GM18907 (cell line): Measurements from ENCODE around the gene HOXA9.

Experiments
- ATAC-seq: cut with Tn5 transposase; IDR thresholded peaks from one replicate; pipeline ENCODE4 v1.9.1; 2021; ENCODE audit warnings: mild to moderate bottlenecking, moderate library complexity; ENCODE audit not compliant: unreplicated experiment

Gene HOXA9

DNA sequence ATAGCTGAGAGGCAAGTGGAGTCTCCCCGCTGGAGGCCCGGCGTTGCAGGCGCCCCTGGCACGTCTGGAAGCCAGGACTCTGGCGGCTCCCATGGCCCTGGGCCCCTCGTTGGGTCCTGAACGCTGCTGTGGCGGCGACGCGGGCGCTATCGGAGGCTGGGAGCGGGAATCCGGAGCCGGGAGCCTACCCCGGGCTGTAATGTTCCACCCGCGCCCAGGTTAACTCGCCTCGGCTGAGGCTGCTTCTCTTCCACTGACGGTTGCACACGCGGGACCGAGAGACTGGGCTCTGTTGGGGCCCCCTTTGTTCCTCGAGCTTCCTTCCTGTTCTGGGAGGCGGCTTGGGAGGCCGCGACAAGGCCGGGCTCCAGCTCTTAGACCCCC is 20.6 kb downstream of the HOXA9 start:
- no peak for ATAC-seq

DNA sequence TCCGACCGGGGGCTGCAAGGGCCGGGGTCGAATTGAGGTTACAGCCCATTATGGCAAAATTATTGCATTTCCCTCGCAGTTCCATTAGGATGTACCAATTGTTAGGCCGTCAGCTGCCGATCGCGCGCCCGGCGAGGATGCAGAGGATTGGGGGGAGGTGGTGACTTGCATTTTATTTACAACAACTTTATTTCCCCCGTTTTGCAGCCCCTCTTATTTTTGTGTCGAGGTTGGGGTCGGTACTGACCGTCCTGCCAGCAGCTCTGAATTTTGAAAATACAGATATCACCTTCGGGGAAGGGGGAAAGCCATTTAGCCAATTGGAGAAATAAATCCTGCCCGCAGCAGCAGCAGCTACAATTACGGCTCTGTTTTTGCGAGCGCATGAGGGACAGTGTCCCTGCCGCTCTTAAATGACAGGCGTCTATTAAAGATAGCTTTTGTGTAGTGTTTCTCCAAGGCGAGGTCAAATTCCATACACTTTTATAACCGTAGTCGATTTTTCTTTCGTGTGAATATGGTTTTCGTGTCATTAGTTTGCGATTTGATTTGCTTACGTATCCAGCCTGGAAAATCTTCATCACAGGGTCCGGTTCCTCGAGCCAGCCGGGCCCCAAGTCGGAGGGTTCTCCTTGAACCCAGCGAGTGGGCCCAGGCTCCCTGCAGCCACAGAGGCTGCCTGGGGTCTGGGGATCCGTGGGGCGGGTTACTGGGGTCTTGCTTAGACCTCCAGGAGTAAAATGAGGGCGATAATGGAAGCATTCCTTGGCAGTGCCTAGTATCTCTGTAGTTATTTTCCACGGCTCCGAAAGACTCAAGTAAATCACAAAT is 21.2 kb downstream of the HOXA9 start:
- ATAC-seq, result no peak

DNA sequence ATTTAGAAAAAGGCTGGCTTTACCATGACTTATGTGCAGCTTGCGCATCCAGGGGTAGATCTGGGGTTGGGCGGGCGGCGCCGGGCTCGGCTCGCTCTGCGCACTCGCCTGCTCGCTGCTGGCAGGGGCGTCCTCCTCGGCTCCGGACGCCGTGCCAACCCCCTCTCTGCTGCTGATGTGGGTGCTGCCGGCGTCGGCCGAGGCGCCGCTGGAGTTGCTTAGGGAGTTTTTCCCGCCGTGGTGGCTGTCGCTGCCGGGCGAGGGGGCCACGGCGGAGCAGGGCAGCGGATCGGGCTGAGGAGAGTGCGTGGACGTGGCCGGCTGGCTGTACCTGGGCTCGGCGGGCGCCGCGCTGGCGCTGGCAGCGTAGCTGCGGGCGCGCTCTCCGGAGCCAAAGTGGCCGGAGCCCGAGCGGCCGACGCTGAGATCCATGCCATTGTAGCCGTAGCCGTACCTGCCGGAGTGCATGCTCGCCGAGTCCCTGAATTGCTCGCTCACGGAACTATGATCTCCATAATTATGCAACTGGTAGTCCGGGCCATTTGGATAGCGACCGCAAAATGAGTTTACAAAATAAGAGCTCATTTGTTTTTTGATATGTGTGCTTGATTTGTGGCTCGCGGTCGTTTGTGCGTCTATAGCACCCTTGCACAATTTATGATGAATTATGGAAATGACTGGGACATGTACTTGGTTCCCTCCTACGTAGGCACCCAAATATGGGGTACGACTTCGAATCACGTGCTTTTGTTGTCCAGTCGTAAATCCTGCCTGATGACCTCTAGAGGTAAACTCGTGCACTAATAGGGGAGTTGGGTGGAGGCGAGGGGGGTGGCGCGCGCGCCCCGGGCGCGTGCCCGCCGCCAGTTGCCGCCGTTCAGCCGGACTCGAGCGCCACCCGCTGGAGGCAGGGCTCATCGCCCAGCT is 22.1 kb downstream of the HOXA9 start, which contains the start of gene HOXA5:
TSS of gene HOXA5 (minus strand) at position 659 of the 927 bp plus-strand sequence. CDS start at position 585, 74 bp downstream.
- no peak for ATAC-seq

DNA sequence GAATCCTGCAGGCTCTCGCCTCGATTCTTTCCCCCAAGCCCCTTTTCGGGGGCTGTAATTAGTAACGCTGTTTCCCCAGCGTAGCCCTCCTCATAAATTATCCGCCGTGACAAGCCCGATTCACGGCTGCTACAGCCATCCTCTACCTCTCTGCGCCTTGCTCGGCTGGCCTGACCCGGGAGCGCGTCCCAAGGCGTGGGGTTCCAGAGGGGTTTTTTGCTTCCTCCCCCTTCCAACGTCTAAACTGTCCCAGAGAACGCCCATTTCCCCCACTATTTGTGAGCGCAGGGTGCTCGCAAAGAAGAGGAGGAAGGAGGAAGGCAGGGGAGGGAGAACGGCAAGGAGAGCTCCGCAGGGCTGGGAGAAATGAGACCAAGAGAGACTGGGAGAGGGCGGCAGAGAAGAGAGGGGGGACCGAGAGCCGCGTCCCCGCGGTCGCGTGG is 22.7 kb downstream of the HOXA9 start:
- no peak for ATAC-seq

DNA sequence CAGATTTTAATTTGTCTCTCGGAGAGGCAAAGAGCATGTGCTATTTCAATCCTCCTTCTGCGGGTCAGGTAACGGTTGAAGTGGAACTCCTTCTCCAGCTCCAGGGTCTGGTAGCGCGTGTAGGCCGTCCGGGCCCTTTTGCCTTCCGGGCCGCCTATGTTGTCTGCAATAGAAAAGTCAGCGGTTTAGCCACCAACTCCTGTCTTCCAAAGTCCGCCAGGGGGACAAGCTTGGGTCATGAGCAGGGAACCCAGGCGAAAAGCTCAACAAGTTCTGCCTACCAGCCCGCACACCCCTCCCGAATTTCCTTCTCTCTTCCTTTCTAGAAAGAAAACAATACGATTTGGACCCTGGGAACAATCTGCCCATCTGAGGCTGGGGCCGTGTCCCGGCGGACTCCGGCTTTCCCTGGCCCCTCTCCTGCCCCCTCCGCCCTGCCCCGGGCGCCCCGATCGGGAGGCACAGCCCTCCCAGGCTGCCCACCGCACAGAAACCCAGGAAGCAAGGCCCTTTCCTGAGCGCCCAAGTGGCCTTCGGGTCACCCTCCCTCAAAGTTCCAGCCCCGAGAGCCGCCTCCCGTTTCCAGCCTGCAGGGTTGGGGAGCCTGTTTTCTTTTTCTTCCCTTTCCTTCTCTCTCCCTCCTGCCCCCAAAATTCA is 23.3 kb downstream of the HOXA9 start:
- no peak for ATAC-seq

DNA sequence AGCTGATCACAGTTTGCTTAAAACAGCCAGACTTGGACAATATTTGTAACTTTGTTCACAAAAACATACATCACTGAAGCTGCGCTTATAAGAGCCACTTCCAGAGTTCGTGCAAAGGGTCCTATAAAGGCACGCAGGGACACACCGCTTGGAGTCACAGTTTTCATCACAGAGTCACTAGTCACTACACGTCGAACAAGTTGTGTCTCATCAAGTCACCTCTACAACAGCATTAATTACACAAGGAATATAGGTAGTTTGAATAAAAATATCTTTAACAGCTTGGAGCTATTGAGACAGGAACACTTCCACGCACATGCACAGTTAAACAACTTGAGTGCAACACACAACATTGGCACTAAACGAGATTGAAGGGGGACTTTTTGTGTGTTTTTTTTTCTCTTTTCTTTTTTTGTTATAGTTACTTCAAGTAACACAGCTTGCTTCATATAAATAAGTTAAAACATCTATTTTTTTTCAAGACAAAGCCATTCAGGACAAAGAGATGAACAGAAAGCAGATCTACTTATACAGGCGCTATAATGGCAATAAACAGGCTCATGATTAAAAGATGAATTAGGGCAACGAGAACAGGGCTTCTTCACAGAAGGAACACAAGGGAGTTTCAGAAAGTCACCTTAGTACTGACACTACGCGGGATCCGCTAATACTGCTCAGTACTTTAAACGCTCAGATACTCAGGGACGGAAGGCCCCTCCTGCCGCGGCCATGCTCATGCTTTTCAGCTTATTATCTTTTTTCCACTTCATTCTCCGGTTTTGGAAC is 24.0 kb downstream of the HOXA9 start:
- no peak for ATAC-seq

DNA sequence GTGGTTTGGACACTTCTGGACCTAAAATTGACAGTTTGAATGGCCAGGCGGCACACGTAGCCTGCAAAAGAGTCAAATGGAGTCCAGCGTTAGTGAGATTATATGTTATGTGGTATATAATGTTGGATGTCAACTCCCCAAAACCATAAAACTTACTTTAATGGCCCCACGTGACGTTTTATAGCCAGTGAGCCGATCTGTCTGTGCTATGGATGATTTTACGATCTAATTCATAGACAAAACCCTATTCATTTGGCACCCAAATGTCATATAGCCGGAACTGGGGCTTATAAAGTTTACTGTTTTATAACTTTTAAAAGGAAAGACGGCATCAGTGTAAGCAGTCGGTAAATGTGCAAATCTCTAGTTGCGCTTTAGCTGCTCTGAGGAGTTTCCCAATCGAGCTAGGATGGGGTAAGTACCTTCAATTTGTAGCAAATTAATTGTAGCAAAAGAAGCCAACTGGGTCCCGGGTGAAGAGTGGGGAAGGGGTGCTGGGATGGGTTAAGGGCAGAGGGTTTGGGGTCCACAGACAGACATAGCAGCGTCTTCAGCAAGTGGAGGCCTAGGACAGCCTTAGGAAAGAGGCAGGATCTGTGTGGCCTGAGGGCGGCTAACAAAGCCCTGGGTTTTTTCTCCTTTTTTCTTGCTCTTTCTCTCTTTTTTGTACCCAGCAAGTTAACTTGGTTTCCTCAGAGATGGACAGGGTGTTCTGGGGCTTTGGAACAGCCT is 25.0 kb downstream of the HOXA9 start:
- no peak for ATAC-seq

DNA sequence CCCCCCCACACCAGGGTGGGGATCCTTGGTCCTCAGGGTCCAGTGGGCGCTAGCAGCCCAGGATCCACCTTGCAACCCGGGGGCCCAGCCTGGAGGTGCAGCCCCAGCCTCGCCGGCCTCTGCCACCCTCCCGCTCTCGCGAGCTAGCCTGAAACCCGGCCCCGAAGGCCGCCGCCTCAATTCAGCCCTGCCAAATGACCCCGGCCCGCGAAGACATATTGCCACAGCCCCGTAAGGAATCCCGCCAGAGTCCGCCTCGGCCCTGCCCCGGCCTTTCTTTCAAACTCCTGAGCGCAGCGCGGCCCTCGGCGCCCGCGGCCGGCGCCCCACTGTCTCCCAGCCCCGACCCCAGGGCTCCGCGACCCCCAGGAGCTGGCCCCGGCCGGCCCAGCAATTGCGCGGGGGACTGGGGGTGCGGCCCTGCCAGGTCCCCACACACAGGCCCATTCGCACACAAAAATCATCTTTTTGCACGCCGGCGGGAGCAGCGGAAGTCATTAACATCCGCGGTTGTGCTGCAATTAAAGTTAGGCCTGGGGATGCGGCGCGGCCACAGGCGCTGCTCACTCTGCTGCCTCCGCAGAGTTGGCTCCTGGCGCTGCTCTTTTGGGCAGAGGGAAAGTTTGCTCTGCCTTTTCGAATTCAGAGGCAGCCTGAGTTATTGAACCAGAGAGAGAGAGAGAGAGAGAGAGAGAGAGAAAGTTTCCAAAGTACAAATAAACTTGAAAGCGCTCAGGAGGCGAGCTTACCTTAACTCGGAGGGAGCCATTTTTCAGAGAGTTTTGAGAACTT is 25.8 kb downstream of the HOXA9 start:
- no peak for ATAC-seq

DNA sequence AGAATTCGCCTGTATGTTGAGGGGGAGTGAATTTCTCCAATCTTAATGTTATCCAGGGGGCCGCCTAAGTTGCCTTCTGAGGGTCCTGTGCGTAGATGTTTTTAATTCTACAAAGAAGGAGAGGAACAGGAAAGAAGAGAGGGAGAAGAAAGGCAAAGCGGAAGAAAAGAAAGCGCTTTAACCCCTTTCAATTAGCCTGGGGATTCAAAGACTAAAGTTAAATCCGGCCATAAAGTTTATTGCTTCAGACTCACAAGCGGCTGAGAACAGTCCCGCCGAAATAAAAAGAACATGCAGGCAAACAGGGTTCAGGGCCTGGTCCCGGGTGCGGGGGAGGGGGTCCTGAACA is 26.4 kb downstream of the HOXA9 start:
- no peak for ATAC-seq

DNA sequence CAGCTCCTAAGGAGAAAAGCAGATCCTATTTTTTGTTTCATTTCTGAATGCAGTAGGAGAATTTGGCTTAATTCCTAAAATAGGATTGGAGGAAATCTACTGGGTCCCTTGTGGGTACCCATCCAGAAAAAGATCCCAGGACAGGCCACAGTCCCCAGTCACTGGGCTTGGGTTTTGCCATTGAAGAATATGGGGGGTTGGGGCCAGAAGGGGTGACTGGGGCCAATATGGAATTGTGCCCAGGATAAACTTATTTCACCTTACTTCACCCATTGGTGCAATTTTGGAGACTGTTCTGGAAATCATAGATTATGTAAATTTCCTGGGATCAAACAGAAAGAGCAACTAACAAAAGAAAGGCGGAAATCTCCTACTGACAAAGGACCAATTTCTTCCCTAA is 26.9 kb downstream of the HOXA9 start:
- ATAC-seq, result no peak

DNA sequence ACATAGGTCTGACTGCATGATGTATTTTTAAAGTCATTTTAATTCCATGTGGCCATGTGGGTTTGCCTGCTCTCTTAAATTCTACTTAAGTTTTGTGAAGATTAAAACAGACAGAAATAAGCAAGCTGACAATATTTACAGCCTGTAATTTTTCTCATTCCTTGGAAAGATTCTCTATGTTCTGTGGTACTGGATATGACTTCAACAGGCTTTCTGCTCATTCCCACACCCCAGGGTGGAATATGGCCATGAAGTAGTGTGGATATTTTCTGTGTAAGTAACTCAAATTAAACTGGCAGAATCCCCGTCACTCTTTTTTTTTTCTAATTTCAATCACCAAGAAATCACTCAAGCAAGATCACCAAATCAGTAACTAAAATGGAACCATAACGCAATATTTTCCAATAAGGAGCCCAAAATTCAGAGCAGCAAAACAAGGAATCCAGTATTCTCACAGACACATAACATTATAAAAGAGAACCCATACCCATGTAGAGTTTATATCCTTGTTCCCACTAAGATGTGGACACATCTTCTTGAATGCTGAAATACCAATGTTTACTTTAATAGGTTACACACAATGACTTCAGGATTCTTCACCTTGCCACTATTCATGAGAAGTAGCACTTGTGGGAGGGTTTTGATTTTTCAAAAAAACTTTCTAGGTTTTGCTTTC is 27.6 kb downstream of the HOXA9 start:
- no peak for ATAC-seq

DNA sequence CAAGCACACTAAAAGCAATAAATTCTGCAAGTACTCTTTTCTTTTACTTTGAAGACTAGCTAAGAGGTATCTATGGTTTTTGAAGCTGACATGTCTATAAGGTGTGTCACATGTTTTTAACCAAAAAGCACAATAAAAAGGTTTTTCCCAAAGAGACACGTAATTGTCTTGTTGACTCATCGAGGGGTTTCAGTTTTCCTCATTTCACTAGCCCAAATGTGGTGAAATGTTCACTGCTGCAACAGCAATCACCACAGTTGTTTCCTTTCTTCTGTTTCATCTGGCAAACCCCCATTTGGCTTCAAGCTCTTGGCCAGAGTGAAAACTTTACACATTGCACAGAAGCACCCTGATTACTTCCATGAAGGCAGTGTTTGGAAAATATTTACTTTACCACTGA is 30.9 kb downstream of the HOXA9 start:
- ATAC-seq, result no peak

DNA sequence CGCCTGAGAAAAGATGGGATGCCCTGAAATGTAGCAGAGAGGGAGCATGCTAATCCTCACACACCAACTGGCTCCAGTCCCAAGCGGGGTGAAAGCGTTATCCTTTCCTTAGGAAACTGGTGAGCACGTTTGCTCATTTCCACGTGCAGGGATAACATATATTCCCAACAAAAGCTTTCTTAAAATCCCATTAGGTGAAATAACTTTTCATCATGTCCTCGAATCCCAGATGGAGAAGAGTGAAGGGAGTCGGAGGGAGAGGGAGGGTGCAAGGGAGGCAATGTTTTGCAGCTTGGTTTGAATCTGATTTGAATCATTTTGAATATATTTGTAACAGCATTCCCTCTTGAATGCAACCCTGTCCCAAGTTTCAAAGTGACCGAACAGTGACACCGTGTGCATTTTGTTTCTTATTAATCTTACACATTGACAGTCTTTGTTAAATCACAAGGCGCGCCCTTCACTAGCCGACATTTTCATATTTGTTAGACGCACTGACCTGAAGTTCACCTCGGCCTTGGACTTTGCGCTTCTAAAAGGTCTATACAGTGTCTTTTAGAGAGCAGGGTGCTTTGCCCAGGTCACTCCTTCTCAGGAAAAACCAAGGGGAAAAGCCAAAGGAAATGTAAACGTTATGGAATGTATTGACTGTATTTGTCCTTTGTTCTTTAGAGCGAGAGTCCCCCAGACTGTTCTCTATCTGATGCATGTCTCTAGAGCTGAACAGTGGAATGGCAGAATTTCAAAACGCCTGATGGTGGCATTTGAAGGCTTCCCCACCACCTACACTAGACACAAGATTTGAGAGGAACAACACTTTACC is 31.7 kb downstream of the HOXA9 start:
- no peak for ATAC-seq

DNA sequence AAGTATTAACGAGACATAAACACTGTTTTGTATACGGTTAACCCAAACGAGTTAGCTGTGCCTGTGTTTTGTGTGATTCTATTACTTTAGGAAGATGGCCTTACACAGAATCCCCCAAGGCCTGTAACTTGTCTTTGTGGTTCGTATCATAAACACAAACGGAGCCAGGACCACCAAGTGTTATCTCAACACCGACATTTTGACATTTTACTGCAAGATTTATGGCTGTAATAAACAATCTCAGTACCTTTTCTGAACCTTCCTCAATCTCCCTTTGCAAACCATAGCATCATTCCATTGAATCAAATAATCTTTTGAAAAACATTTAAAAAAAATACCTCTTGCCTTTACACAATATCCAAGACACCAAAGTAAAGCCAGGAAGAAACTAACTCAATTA is 32.4 kb downstream of the HOXA9 start:
- no peak for ATAC-seq

DNA sequence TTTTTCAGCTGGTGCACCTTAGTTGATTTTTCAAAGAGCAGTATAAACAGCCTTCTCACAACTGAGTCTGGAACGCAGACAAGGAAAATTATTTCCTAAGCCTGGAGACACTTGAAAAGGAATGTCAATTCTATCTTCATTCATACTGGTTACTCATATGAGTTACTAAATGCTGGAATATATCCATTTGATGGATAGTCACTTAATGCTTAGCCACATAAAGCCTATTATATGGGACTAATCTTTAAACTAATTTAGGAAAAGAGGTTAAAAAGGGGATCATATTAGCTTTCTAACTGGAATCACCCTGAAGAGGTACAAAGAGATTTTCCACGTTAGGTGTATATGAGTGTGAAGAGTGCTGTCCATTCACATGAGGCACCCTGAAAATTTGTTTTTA is 33.1 kb downstream of the HOXA9 start:
- ATAC-seq, result no peak

DNA sequence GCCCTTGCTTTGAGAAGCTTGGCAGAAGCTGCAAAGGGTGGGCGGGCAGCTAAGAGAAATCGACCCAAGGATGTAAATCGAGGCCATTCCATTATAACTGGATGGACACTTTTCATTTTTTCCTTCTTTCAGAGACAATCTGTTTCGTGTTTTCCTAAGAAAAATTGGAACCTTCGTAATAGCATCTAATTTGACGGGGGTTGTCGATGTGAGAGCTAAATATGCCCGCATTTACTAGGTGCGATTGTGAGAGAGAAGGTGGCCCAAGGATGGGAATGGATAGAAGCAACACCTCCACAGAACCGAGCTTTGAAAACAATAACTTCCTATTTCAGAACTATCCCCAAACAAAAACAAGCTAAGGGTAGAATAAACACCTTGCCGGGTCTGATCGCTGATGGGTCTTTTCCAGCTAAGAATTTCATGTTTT is 33.9 kb downstream of the HOXA9 start:
- no peak for ATAC-seq

DNA sequence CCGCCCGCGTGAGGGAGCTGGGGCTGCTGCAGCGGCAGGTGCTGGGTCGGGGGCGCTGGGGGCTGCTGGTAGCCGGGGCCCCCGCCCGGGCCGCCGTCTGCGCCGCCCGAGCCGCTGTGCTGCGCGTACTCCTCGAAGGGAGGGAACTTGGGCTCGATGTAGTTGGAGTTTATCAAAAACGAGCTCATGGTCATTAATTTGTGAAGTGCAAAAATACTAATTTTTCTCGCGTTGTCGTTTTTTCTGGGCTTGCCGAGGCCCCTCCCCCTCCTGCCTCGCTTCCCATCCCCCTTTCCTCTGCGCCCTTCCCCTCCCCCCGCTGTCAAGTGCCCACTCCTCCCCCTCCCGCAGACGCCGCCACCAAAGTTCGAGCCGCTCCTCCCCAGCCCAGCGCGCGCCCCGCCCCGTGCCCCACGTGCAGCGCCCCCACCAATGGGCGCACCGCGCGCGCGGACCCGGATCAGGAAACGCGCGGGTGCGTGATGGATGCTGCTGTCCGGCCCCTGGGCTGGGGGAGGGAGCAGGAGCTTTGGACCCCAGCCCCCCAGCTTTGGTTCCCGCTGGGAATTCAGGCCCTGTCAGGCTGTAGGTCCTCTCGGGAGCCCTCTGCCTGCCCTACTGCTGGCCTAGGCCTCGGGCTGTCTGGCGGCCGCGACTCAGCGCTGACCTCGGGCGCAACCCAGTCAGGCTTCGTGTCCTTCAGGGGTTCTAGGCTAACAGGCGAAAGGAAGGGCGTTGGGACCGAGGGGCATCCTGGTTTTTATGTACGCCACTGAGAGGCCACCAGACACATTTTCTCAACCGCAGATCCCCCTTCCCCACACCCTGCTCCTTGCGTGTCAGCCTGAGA is 34.6 kb downstream of the HOXA9 start, which contains the start of gene HOXA4:
TSS of gene HOXA4 (minus strand) at position 218 of the 850 bp plus-strand sequence. CDS start at position 194, 24 bp downstream.
- ATAC-seq, result no peak
